ENCODE results near the gene POR. TPM values are rescaled to one million over a fixed set of nuclear protein-coding genes. Genes with fewer than 3 reads are reported as not detected.

The POR gene
- total RNA-seq, 1 donor = 90.7 TPM

DNA sequence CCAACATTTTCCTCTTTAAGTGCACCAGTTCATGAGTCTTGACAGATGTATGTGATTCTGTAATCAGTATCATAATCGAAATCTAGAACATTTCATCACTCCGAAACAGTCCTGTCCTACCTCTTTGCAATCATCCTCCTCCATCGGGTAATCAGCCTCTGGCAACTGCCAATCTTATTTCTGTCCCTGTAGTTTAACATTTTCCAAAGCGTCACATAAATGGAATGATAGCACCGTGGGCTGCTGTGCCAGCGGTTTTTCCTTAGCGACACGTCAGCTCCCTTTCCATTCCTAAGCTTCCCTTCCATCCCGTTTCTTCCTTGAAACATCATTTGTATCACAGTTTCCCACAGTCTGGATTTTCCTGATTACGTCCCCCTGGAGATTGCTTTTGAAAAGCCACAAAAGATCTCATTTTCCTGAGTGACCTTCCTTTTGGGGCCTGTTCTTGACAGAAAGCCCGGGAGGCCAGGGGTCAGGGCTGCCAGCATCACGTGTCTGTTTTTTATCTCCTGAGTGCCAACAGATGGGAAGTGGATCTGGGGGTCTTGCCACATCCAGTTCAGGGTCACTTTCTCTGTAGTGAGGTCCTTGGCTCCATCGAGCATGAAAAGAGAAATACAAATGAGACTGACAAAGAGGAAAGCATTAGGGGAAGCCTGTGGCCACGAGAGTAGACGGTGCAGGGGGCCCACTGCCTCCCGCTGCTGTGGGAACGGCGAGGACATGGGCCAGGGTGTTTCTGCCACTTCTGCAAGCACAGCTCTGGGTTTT, 47.8 kb downstream of the POR start:
- DNase-seq (ENCODE audit: low read depth) = peak; percentile 87
- H3K4me3 ChIP-seq (ENCODE audit: low read depth, low read length) = no peak overlapping the region
- TF ChIP-seq, protein P1, sequence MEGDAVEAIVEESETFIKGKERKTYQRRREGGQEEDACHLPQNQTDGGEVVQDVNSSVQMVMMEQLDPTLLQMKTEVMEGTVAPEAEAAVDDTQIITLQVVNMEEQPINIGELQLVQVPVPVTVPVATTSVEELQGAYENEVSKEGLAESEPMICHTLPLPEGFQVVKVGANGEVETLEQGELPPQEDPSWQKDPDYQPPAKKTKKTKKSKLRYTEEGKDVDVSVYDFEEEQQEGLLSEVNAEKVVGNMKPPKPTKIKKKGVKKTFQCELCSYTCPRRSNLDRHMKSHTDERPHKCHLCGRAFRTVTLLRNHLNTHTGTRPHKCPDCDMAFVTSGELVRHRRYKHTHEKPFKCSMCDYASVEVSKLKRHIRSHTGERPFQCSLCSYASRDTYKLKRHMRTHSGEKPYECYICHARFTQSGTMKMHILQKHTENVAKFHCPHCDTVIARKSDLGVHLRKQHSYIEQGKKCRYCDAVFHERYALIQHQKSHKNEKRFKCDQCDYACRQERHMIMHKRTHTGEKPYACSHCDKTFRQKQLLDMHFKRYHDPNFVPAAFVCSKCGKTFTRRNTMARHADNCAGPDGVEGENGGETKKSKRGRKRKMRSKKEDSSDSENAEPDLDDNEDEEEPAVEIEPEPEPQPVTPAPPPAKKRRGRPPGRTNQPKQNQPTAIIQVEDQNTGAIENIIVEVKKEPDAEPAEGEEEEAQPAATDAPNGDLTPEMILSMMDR (IDR thresholded peaks at IDR 0.05; ENCODE audit: insufficient read depth, low read depth, low read length) = no peak

DNA sequence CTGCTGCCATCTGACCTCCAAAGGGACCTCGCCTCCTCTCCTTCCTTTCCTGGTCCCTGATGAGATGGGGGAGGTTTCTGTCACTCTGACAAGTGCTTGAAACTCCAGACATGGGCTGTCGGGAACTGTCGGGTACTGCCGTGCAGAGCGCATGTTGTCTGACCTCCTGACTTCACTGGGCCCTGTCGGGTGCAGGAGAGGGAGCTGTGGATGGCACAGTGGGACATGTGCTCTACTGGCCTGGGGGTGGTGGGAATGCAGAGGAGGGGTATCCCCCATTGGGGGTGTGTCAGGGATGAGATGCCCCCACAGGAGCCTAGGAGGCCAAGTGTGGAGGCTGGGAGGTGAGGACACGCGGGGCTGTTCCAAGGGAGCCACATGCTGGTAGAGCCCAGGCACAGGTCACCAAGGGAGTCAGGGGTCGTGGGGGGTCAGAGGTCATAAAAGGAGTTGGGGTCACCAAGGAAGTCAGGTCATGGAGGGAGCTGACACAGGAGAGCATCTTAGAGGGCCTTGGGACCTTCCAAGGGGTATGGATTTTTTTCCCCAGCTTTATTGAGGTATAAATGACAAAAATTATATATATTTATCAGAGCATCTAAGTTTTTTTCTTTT, 48.5 kb downstream of the POR start:
- no peak overlapping the region for H3K4me3 ChIP-seq (ENCODE audit: low read depth, low read length)
- TF ChIP-seq, protein P1 (IDR thresholded peaks at IDR 0.05; ENCODE audit: insufficient read depth, low read depth, low read length) = no peak
- DNase-seq (ENCODE audit: low read depth) = no peak

GRCh38 chr7:75965617-75966016, 50.7 kb downstream of the POR start:
- no peak overlapping the region for H3K4me3 ChIP-seq (ENCODE audit: low read depth, low read length)
- DNase-seq (ENCODE audit: low read depth) = no peak
- TF ChIP-seq, protein P1 (IDR thresholded peaks at IDR 0.05; ENCODE audit: insufficient read depth, low read depth, low read length) = no peak

GRCh38 chr7:75966190-75966961, 51.4 kb downstream of the POR start:
- TF ChIP-seq, protein P1 (IDR thresholded peaks at IDR 0.05; ENCODE audit: insufficient read depth, low read depth, low read length) = no peak
- H3K4me3 ChIP-seq (ENCODE audit: low read depth, low read length) = no peak overlapping the region
- DNase-seq (ENCODE audit: low read depth) = peak; percentile 76

DNA sequence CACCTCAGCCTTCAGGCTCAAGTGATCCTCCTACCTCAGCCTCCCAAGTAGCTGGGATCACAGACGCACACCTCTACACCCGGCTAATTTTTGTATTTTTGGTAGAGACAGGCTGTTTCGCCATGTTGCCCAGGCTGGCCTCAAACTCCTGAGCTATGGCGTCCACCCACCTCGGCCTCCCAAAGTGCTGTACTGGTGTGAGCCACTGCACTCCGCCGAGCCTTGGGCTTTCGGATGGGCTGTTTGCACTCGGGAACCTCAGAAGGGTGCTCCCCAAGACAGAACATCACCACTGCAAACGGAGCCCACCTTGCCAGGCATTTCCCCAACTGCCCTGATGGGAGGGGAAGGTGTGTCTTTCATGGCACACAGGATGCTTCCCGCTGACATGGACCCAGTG, 52.1 kb downstream of the POR start:
- H3K4me3 ChIP-seq (ENCODE audit: low read depth, low read length) = no peak overlapping the region
- TF ChIP-seq, protein P1 (IDR thresholded peaks at IDR 0.05; ENCODE audit: insufficient read depth, low read depth, low read length) = no peak
- no peak for DNase-seq (ENCODE audit: low read depth)

GRCh38 chr7:75967487-75967997, 52.6 kb downstream of the POR start:
- peak; percentile 84 for DNase-seq (ENCODE audit: low read depth)
- TF ChIP-seq, protein P1 (IDR thresholded peaks at IDR 0.05; ENCODE audit: insufficient read depth, low read depth, low read length) = peak; percentile 12
- no peak overlapping the region for H3K4me3 ChIP-seq (ENCODE audit: low read depth, low read length)
